GM19025 (cell line): Measurements from ENCODE around the gene NACC2.
"Not testable (repeated sequence)": the region's sequence is repeated elsewhere in the genome, so short reads cannot be mapped to it uniquely, and the experiment has no call there.

ENCODE experiments used
- ATAC-seq: cut with Tn5 transposase; IDR thresholded peaks from one replicate; pipeline ENCODE4 v1.9.1; 2021; ENCODE audit warnings: mild to moderate bottlenecking, low read depth, moderate library complexity; ENCODE audit not compliant: unreplicated experiment

Gene NACC2

DNA sequence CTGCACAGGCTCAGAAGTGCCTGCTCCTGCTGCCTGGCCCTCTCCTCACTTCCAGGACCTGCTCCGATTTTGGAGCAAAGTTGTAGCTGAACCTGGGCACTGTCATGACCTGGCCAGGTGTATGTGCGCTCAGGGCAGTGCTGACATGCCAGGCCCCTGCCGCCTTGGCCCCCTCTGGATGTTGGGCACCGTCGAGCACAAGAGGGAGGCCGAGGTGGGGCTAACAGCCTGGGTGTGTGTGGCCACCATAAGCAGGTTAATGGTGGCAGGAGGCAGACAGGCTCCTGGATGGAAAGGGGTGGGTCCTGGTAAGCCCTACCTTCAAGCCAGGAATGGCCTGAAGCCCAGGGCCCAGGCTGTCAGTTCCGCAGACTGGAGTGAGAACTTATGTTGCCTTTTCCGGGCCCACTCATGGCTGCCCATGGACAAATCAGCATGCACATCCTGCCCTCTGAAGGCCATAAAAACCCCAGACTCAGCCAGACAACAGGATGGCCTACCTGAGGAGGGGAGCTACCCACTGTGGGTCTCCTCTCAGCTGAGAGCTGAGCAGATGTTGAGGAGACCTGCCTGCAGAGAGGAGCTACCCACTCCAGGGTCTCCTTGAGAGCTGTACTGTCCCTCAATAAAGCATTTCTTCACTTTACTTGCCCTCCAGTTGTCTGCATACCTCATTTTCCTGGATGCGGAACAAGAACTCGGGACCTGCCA, 66.2 kb downstream of the NACC2 start:
- no peak for ATAC-seq

DNA sequence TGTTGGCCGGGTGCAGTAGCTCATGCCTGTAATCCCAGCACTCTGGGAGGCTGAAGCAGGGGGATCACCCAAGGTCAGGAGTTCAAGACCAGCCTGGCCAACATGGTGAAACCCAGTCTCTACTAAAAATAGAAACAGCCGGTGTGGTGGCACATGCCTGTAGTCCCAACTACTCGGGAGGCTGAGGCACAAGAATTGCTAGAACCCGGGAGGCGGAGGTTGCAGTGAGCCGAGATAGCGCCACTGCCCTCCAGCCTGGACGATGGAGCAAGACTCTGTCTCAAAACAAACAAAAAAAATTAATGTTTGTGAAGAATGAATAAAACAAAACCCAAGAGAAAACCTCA, 68.2 kb downstream of the NACC2 start:
- ATAC-seq = not testable (repeated sequence)

DNA sequence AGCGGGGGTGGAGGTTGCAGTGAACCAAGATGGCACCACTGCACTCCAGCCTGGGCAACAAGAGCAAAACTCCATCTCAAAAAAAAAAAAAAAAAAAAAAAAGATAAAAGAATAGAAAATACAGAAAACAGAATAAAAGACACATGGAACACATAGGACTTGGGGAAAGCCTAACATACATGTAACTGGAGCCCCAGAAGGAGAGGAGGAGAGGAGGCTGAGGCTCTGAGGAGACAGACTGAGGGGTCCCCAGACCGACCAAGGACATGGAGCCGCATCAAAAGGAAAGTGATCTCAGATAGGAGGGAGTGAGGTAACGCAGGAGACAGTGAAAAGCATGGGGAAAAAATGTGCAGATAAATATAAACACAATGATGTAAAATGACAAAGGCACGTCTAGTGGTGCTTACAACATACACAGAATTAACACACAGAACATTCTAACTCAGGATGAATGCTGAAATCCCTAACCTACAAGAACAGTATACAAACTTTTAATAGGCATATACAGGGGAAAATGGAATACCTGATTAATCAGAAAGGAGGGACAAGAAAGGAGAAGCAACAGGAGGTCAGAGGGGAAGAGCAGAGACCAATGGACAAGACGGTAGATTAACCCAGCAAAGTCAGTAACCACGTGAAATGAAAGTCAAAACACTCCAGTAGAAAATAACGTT, 68.7 kb downstream of the NACC2 start:
- no peak for ATAC-seq

DNA sequence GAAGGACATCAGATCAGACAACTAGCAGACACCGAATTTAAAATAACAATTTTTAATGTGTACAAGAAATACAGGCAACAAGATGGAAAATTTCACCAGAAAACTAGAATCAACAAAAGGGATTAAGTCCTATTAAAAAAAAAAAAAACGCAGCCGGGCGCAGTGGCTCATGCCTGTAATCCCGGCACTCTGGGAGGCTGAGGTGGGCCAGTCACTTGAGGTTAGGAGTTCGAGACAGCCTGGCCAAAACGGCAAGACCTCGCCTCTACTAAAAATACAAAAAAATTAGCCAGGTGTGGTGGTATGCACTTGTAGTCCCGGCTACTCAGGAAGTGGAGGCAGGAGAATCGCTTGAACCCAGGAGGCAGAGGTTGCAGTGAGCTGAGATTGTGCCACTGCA, 69.6 kb downstream of the NACC2 start:
- ATAC-seq = no peak

DNA sequence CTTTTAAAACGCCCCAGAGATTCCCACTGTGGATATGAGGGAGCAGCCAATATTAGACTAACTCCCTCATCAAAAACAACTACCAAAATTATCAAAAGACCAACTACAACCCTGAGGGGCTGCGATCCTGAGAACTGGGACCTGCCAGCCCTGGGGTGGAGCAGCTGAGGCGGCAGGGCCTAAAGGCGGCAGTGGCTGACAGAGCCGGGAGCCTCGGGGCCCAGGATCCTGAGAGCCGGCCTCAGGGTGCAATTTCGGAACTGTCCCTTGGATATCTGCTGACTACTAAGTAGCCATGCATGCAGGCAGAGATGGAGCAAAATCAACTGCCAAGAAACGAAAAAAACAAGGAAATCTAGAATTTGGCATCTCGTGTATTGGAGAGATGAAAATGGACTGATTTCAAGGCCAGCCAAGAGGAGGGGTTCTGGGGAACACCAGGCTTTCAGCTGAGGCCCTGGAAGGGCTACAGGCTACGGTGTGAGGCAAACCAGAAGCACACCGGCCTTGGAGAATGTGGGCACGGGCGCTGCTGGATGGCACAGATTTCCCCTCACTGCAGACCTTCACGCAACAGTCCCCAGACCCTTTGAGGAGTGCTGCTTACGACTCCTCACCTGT, 70.3 kb downstream of the NACC2 start:
- ATAC-seq = no peak

DNA sequence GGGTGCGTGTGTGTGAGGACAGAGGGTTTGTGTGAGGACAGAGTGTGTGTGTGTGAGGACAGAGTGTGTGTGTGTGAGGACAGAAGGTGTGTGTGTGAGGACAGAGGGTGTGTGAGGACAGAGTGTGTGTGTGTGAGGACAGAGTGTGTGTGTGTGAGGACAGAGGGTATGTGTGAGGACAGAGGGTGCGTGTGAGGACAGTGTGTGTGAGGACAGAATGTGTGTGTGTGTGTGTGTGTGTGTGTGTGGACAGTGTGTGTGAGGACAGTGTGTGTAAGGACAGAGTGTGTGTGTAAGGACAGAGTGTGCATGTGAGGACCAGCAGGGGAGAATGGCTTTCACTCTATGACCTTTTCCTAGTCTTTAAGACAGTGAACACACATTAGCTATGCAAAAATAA, 70.8 kb downstream of the NACC2 start:
- ATAC-seq = no peak

DNA sequence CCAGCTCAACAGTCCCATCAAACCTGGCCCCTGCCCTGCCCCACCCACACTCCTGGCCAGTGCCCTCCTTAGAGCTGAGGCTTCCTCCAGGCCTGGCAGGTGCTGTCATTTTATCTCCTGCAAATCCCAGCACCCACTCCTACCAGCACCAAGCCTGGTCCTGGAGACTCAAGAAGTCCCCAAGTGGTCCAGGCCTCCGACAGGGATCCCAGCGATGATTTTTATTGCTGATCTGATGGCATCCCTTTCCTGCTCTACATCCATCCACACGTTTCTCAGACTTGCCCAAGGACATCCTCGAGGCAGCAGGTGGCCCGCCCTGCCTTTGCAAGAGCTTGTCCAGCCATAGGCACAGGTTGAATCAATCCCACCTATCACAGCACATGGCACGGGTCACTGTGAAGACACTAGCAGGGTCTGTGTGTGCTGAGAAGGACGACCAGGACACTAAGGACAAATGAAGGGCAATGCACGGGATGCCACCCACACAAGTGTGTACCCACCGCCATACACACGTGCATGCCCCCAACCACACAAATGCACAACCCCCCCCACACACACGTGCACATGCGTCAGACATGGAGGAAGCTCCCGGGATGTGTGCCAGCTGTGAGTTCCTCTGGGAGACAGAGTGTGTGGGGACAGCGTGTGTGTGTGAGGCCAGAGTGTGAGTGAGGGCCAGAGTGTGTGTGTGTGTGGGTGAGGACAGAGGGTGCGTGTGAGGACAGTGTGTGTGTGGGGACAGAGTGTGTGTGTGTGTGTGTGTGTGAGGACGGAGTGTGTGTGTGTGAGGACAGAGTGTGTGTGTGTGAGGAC, 71.5 kb downstream of the NACC2 start:
- ATAC-seq = no peak

DNA sequence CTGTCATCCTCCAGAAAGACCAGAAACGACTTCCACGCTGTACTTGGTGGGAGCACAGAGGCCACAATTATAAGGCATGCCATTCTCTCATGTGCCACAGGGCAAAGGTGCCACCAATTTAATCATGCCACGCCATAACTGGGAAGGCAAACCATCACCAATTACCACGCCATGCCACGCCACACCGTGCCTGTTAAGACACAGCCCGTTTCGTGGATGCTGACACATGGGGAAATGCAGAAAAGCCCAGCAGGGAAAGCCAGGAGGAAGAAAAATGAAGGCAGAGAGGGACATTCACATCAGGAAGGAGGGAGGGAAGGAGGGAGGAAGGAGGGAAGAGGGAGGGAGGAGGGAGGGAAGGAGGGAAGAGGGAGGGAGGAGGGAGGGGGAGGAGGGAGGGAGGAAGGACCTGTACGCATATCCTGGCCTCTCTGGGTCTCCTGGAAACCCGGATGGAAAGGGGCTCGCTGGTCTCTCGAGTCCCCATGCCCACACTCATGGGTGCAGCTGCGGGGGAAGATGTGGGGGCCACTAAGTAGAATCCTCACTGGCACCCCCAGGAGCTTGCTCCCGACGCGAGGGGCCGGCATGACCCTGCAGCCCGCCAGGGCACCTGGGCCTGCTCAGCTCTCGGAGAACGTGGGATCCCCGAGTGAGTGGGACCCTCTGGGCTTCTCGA, 72.2 kb downstream of the NACC2 start:
- no peak for ATAC-seq

DNA sequence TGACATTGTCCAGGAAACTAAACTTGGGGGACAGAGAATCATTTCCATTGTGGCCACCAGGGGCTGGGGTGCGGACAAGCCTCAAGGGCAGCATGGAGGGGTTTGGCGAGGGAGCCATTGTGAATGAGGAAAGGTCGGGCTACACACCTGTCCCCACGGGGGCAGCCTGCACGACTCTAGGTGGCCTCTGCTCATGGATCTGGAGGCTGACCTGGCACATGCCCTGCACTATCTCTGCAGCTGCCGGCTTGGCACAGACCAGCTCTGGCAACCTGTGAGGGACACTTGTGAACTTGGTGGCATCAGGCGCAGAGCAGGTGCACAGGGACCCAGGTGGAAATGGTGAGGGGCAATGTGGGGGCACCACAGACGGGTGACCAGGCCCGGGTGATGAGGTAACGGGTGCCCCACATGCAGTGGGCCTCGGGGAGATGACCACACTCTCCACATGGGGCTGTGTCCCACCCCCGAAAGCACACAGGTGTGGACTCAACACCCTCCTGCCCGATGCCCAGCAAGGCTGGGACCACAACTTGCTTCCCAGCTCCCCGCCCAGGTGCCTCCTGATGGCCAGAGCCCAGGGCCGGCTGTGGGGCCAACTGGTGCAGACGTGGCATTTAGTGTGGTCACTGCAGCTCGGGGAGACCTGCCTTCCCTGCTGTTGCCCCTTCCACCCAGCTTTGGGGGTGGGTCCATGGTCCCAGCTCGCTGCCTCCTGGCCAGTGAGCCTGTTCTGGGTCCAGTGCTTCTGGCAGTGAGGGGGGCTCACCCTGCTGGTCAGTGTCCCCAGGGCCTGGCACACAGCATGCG, 73.0 kb downstream of the NACC2 start:
- ATAC-seq = no peak

DNA sequence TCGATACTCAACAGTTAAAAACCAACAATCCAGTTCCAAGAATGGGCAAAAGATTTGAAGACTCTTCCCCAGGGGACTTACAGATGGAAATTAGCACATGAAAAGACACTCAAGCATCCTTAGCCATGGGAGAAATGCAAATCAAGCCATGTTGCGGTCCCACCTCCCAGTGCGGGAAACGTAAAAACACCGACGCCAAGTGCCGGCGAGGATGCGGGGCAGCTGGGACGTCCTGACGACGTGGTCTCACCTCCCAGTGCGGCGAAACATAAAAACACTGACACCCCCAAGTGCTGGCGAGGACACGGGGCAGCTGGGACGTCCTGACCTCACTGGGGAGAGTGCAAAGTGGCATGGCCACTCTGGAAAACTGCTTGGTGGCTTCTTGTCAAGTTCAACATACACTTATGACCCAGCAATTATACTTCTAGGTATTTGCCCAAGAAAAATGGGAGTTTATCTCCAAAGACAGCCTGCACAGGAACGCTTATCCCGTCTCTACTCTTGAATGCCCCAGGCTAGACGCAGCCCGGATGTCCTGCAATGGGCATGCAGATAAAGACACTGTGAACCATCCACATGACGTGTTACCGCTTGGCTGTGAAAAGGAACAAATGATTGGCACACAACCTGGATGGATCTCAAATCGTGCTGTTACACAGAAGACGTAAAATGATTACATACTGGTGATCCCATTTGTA, 73.8 kb downstream of the NACC2 start:
- no peak for ATAC-seq

DNA sequence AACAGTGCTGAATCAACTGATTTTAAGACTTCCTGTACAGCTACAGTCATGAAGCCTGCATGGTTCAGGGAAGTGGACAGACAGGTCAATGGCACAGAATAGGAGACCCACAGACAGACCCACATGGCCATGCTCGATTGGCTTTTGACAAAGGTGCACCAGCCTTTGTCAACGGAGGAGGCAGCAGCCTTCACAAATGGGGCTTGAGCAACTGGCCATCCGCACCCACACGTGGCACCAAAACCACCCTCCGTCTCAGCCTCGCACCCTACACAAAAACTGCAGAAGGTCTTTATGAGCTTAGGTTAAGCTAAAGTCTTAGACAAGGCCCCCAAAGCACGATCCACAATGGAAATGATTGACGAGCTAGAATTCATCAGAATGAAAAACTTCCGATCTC, 74.4 kb downstream of the NACC2 start:
- no peak for ATAC-seq

DNA sequence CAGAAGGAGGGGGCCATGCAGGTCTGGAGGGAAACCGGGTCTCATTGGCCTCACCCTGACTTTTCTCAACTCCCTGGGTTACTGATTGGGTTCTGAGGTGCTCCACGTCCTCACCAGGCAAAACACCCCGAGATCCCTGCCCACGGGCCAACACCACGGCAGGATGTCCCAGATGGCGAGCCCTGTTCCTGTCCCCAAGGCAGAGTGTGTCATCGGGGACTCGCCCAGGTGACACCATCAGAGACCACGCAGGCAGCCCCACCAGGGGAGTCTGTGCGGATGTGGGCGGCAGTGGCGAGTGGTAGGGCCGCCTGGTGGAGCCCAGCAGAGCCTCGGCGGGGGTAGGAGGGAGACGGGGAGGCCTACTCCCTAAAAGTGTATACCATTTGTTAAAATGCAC, 74.9 kb downstream of the NACC2 start:
- no peak for ATAC-seq

DNA sequence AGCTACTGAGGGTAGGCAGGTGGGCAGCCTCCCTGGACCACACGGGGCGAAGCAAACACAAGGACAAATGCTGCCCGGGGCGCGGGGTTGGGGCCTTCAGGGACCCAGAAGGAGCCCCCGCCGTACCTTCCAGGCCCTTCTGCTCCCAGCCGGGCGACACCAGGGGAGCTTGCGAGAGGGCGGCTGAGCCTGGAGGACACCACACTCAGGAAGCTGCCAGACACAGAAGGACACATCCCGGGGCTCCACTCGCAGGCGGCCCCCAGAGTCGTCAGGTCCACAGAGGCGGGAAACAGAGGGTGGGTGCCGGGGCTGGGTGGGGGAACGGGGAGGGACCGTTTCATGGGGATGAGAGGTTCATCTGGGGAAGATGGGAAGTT, 75.4 kb downstream of the NACC2 start:
- no peak for ATAC-seq

DNA sequence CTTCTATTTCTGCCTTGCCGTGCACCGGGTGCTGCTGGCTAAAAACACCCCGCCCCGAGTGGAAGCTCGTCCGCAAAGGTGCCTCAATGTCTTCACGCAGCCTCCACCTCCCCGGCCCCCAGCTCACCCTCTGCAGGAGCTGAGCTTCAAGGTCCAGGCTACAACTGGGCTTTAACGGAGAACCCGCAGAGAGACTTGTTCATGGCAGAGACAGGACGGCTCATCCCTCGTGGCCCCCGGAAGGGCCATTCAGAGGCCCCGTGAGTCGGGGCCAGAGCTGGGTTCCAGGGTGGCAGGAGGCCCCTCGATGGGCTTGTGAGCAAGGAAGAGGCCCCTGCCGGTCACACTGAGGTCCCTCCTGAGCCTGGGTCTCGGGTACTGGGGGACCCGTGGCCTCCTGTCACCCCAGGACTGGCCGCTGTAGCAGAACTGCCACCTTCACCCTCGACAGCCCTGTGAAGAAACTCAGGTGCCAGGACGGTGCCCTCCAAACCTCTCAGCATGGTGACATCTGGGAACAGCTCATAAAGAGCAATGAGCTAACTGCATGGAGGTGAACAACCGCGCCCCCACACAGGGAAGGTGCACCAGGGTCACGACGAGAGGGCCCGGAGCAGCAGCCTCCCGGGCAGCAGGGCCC, 75.9 kb downstream of the NACC2 start:
- ATAC-seq = no peak

DNA sequence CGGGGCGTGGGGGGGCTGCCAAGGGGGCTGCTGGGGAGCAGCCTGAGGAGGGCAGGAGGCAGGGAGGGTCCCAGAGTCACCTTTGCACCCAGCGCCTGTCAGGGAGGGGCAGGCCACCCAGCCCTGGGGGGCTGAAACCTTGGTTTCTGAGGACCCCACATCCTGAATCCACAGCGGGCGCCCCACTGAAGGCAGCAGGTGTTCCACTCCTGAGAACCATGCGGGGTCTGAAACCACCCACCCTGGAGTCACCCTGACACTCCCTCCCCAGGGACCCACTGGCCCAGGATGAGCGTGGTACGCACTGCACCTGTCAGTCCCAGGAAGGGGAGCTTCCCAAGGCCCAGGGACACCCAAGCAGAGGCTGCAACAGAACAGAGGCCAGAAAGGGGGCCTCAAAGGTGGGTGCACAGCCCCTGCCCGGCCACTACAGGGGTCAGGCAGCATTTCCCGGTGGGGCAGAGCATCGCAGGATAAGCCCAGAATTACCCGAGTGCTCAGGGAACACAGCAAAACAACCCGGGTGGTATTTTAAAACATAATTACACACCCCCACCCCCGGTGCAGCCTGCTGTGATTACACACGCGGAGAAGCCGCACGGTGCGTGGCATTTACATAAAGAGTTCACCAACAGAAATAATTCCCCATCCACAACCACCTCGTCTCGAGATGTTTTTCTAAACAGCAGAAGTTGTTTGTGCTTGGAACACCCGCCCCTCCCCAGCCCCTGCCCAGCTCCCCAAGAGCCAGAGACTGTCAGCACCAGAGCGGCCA, 76.6 kb downstream of the NACC2 start:
- no peak for ATAC-seq

DNA sequence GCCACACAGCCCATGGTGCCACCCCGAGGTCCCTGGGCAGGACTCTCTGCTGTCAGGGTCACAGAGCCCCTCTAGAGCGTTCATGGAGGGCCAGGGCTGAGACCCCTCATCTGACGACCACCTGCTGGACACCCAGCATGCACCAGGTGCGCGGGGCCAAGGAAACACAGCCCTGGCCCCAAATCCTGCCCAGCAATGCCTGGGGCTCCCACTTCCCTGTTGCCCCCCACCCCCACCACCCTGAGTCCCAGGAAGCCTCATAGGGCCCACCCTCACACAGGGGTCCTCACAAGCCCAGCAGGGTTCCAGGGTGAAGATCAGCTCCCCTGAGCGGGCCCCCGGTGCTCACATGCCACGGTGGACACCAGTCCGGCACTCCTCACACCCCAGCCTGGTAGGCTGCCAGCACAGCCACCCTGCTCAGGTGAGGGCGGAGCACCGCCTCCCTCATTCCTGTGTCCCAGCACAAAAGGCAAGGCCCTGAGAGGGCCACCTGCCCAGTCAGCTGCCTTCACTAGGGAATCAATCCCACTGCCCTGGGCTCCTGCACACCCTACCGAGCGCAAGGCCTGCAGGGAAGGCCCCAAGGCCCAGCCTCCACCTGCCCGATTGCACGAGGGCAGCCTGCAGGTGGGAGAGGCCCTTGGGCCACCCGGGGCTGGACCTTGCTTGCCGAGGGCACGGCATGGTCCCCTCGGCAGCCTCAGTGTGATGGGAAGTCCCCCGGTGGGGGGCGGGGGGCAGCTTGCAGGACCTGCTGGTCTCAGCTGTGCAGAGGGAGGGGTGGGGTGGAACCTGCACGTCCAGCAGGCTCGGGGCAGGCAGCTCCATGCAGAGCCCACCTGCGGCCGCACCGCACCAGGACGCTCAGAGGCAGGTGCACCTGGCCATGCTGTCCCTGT, 77.5 kb downstream of the NACC2 start:
- no peak for ATAC-seq
